WTC11 (cell line): ENCODE measurements around the gene AMOTL1. TPM values are rescaled to one million over a fixed set of nuclear protein-coding genes. Genes with fewer than 3 reads are reported as not detected.

Experiments
- ATAC-seq: fragments of 200-7000 bp; cut with Tn5 transposase; 2 replicates; pipeline ENCODE4 v1.10.0; 2021; ENCODE audit warnings: mild to moderate bottlenecking, moderate library complexity
- CTCF ChIA-PET: fragments of 300-600 bp; sonication (Branson Sonifier 250); formaldehyde crosslinking; loops from one replicate; lab custom pipeline; 2021; ENCODE audit warnings: antibody characterized with exemption; lab: Charles Lee
- POLR2A ChIA-PET: fragments of 350-600 bp; sonication (Branson Sonifier 250); formaldehyde crosslinking; loops from one replicate; lab custom pipeline; 2021; ENCODE audit warnings: antibody characterized with exemption; lab: Charles Lee
- DNase-seq: peaks from one replicate; pipeline ENCODE4 v3.0.0; 2021; ENCODE audit warnings: low spot score
- H3K27ac Mint-ChIP-seq: 2 replicates; pipeline ENCODE4 v1.8.0; 2021; ENCODE audit warnings: mixed read lengths
- H3K27me3 Mint-ChIP-seq: 2 replicates; pipeline ENCODE4 v1.8.0; 2021; ENCODE audit warnings: low read depth, mild to moderate bottlenecking, moderate library complexity, mixed read lengths
- H3K36me3 Mint-ChIP-seq: 2 replicates; pipeline ENCODE4 v1.8.0; 2021; ENCODE audit warnings: mixed read lengths
- H3K4me1 Mint-ChIP-seq: 2 replicates; pipeline ENCODE4 v1.8.0; 2022; ENCODE audit warnings: mixed read lengths
- H3K4me3 Mint-ChIP-seq: 2 replicates; pipeline ENCODE4 v1.8.0; 2021; ENCODE audit warnings: mild to moderate bottlenecking, moderate library complexity, mixed read lengths
- H3K9me3 Mint-ChIP-seq: 2 replicates; pipeline ENCODE4 v1.8.0; 2021; ENCODE audit warnings: mixed read lengths
- ATF1 ChIP-seq: sonication (generic); formaldehyde crosslinking; IDR thresholded peaks from 2 replicates; pipeline ENCODE4 v1.8.1; 2023; ENCODE audit warnings: mild to moderate bottlenecking, moderate library complexity, missing genetic modification reagents
- ETV6 ChIP-seq: sonication (generic); formaldehyde crosslinking; IDR thresholded peaks from 2 replicates; pipeline ENCODE4 v1.8.1; 2022; ENCODE audit warnings: mild to moderate bottlenecking, missing genetic modification reagents
- FOXP1 ChIP-seq: sonication (generic); formaldehyde crosslinking; IDR thresholded peaks from 2 replicates; pipeline ENCODE4 v1.8.0; 2022; ENCODE audit warnings: missing genetic modification reagents, mild to moderate bottlenecking, moderate library complexity, borderline replicate concordance
- MYBL2 ChIP-seq: sonication (generic); formaldehyde crosslinking; IDR thresholded peaks from 2 replicates; pipeline ENCODE4 v1.8.1; 2023; ENCODE audit warnings: mild to moderate bottlenecking, moderate library complexity, missing genetic modification reagents
- NFATC4 ChIP-seq: fragments of 250-450 bp; sonication (Bioruptor Pico); IDR thresholded peaks from 2 replicates; pipeline ENCODE4 v1.9.0; 2021; ENCODE audit warnings: mild to moderate bottlenecking
- TEAD1 ChIP-seq: sonication (generic); formaldehyde crosslinking; IDR thresholded peaks from 2 replicates; pipeline ENCODE4 v1.8.0; 2022; ENCODE audit warnings: mild to moderate bottlenecking, missing genetic modification reagents
- total RNA-seq: library from RNA; stranded (reverse); gene quantifications from 3 replicates; pipeline ENCODE4 v1.2.3, GENCODE V29; 2021
- TF ChIP-seq, protein P1 (sequence below): sonication (generic); formaldehyde crosslinking; IDR thresholded peaks from 2 replicates; pipeline ENCODE4 v1.8.0; 2022; ENCODE audit warnings: missing genetic modification reagents
- TF ChIP-seq, protein P2 (sequence below): sonication (generic); formaldehyde crosslinking; IDR thresholded peaks from 2 replicates; pipeline ENCODE4 v1.8.0; 2023; ENCODE audit warnings: mild to moderate bottlenecking, missing genetic modification reagents
- TF ChIP-seq, protein P3 (sequence below): sonication (generic); formaldehyde crosslinking; IDR thresholded peaks from 2 replicates; pipeline ENCODE4 v1.8.0; 2022; ENCODE audit warnings: mild to moderate bottlenecking, missing genetic modification reagents
- TF ChIP-seq, protein P4 (sequence below): sonication (generic); formaldehyde crosslinking; IDR thresholded peaks from 2 replicates; pipeline ENCODE4 v1.8.1; 2022; ENCODE audit warnings: mild to moderate bottlenecking, missing genetic modification reagents, moderate library complexity, borderline replicate concordance
- TF ChIP-seq, protein P5 (sequence below): sonication (generic); formaldehyde crosslinking; IDR thresholded peaks from 2 replicates; pipeline ENCODE4 v1.8.1; 2023; ENCODE audit warnings: mild to moderate bottlenecking, missing genetic modification reagents, moderate library complexity
- TF ChIP-seq, protein P6 (sequence below): sonication (generic); formaldehyde crosslinking; IDR thresholded peaks from 2 replicates; pipeline ENCODE4 v1.8.1; 2022; ENCODE audit warnings: low read depth, missing genetic modification reagents, borderline replicate concordance

AMOTL1 gene
- total RNA-seq, 1 experiment from 2014 or later, result 39.8 TPM

DNA sequence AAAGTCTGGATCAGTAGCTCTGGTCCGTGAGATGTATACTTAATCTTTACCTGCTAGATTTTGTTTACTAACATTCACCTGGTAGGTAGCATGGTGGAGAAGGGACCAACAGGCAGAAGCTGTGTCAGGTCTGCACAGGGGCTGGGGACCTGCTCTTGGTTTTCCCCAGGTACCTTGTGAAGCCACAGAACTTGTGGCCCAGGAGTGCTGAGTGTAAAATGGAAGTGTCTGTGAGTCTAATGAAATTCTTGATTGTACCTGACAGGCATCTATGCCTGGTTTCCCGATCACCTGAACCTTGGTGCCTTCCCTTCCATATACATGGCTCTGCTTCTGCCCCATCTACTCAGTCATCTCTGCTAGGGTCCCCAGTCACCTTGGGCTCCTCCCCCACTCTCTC lies 110.8 kb downstream of the AMOTL1 start:
- Mint-ChIP-seq H3K4me3 (no peak overlapping the region), H3K4me1 (peaks cover 7% of the 10 kb centered on the region)
- TF ChIP-seq, protein P1, sequence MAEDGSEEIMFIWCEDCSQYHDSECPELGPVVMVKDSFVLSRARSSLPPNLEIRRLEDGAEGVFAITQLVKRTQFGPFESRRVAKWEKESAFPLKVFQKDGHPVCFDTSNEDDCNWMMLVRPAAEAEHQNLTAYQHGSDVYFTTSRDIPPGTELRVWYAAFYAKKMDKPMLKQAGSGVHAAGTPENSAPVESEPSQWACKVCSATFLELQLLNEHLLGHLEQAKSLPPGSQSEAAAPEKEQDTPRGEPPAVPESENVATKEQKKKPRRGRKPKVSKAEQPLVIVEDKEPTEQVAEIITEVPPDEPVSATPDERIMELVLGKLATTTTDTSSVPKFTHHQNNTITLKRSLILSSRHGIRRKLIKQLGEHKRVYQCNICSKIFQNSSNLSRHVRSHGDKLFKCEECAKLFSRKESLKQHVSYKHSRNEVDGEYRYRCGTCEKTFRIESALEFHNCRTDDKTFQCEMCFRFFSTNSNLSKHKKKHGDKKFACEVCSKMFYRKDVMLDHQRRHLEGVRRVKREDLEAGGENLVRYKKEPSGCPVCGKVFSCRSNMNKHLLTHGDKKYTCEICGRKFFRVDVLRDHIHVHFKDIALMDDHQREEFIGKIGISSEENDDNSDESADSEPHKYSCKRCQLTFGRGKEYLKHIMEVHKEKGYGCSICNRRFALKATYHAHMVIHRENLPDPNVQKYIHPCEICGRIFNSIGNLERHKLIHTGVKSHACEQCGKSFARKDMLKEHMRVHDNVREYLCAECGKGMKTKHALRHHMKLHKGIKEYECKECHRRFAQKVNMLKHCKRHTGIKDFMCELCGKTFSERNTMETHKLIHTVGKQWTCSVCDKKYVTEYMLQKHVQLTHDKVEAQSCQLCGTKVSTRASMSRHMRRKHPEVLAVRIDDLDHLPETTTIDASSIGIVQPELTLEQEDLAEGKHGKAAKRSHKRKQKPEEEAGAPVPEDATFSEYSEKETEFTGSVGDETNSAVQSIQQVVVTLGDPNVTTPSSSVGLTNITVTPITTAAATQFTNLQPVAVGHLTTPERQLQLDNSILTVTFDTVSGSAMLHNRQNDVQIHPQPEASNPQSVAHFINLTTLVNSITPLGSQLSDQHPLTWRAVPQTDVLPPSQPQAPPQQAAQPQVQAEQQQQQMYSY, result no peak
- TF ChIP-seq, protein P2, sequence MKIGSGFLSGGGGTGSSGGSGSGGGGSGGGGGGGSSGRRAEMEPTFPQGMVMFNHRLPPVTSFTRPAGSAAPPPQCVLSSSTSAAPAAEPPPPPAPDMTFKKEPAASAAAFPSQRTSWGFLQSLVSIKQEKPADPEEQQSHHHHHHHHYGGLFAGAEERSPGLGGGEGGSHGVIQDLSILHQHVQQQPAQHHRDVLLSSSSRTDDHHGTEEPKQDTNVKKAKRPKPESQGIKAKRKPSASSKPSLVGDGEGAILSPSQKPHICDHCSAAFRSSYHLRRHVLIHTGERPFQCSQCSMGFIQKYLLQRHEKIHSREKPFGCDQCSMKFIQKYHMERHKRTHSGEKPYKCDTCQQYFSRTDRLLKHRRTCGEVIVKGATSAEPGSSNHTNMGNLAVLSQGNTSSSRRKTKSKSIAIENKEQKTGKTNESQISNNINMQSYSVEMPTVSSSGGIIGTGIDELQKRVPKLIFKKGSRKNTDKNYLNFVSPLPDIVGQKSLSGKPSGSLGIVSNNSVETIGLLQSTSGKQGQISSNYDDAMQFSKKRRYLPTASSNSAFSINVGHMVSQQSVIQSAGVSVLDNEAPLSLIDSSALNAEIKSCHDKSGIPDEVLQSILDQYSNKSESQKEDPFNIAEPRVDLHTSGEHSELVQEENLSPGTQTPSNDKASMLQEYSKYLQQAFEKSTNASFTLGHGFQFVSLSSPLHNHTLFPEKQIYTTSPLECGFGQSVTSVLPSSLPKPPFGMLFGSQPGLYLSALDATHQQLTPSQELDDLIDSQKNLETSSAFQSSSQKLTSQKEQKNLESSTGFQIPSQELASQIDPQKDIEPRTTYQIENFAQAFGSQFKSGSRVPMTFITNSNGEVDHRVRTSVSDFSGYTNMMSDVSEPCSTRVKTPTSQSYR (CRISPR knock-in tag), result no peak
- TF ChIP-seq, protein P3, sequence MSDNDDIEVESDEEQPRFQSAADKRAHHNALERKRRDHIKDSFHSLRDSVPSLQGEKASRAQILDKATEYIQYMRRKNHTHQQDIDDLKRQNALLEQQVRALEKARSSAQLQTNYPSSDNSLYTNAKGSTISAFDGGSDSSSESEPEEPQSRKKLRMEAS, result no peak
- TF ChIP-seq, protein P4, sequence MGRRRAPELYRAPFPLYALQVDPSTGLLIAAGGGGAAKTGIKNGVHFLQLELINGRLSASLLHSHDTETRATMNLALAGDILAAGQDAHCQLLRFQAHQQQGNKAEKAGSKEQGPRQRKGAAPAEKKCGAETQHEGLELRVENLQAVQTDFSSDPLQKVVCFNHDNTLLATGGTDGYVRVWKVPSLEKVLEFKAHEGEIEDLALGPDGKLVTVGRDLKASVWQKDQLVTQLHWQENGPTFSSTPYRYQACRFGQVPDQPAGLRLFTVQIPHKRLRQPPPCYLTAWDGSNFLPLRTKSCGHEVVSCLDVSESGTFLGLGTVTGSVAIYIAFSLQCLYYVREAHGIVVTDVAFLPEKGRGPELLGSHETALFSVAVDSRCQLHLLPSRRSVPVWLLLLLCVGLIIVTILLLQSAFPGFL (CRISPR knock-in tag), result no peak
- TF ChIP-seq TEAD1 (CRISPR knock-in tag) (no peak), ETV6 (CRISPR knock-in tag) (no peak), MYBL2 (CRISPR knock-in tag) (no peak), NFATC4 (CRISPR knock-in tag) (no peak), FOXP1 (CRISPR knock-in tag) (no peak)
- TF ChIP-seq, protein P5, sequence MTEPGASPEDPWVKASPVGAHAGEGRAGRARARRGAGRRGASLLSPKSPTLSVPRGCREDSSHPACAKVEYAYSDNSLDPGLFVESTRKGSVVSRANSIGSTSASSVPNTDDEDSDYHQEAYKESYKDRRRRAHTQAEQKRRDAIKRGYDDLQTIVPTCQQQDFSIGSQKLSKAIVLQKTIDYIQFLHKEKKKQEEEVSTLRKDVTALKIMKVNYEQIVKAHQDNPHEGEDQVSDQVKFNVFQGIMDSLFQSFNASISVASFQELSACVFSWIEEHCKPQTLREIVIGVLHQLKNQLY (CRISPR knock-in tag), result no peak
- TF ChIP-seq, protein P6, sequence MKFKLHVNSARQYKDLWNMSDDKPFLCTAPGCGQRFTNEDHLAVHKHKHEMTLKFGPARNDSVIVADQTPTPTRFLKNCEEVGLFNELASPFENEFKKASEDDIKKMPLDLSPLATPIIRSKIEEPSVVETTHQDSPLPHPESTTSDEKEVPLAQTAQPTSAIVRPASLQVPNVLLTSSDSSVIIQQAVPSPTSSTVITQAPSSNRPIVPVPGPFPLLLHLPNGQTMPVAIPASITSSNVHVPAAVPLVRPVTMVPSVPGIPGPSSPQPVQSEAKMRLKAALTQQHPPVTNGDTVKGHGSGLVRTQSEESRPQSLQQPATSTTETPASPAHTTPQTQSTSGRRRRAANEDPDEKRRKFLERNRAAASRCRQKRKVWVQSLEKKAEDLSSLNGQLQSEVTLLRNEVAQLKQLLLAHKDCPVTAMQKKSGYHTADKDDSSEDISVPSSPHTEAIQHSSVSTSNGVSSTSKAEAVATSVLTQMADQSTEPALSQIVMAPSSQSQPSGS (CRISPR knock-in tag), result no peak
- TF ChIP-seq, all 79 proteins: peak for 0
- Mint-ChIP-seq H3K27me3 (no peaks in the 10 kb centered on the region), H3K36me3 (peaks cover 24% of the 10 kb centered on the region), H3K9me3 (no peaks in the 10 kb centered on the region), H3K27ac (no peak overlapping the region)
- ChIA-PET CTCF (no interaction called here), POLR2A (no interaction called here)
- DNase-seq, result no peak
- no peak for ATAC-seq

DNA sequence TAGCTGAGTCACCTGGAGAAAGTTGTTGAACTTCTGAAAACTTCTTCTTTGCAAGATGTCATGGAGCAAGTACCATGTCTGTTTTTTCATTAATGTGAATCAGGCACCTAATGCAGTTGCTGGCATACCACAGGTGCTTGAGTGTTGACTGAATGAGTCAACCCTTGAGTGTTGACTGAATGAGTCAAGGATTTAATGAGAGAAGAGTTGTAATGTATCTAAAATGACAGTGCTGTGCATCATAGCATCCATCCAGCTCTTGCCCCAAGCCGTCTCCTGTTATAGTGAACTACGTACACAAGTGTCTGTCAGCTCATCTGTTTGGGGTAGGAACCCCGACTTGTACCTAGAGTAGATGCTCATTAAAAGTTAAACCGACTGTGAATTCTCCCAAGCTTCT lies 112.1 kb downstream of the AMOTL1 start:
- H3K27ac Mint-ChIP-seq, result no peak overlapping the region
- ATAC-seq, result no peak
- TF ChIP-seq ATF1, result no peak
- no peak overlapping the region for H3K4me3 Mint-ChIP-seq
- no peaks in the 10 kb centered on the region for H3K27me3 Mint-ChIP-seq
- H3K9me3 Mint-ChIP-seq, result 0 out of 2 replicates have a peak, but pooled peaks cover under 1% of the 10 kb centered on the region
- peaks cover 25% of the 10 kb centered on the region for H3K36me3 Mint-ChIP-seq
- peaks cover 10% of the 10 kb centered on the region for H3K4me1 Mint-ChIP-seq
- no peak for DNase-seq
- ChIA-PET POLR2A (no interaction called here), CTCF (no interaction called here)
